H1 (cell line): ENCODE data around the gene GAK. TPM values are rescaled to one million over a fixed set of nuclear protein-coding genes. Genes with fewer than 3 reads are reported as not detected.

Source experiments
- CTCF ChIA-PET: fragments of 300-600 bp; sonication (Branson Sonifier 250); formaldehyde crosslinking; loops from one replicate; lab custom pipeline; 2021; ENCODE audit not compliant: partially characterized antibody; lab: Charles Lee
- POLR2A ChIA-PET: fragments of 300-600 bp; sonication (Branson Sonifier 250); formaldehyde crosslinking; loops from one replicate; lab custom pipeline; 2021; ENCODE audit warnings: inconsistent platforms; ENCODE audit not compliant: partially characterized antibody; lab: Charles Lee
- DNase-seq, 2 experiments: peaks; one replicate each; pipeline versions ENCODE4 v3.0.0 to v3.0.0-alpha.2; 2010 to 2022; ENCODE audit warnings: low spot score in 2 of 2, low read depth in 1 of 2, mixed read lengths in 1 of 2
- FAIRE-seq: peaks from 2 replicates; lab custom pipeline; 2011; peaks lifted over from hg19 to GRCh38; lab: Jason Lieb, UNC
- H2AFZ ChIP-seq: 2 replicates; pipeline ENCODE4 v1.8.1; 2012; ENCODE audit warnings: low read length, inconsistent platforms
- H2AK5ac ChIP-seq: 2 replicates; pipeline ENCODE4 v1.6.1; 2013; ENCODE audit warnings: low read depth, low read length
- H2BK120ac ChIP-seq: replicated peaks from 2 replicates; pipeline ENCODE3; 2013; ENCODE audit warnings: low read depth, low read length, inconsistent platforms
- H2BK12ac ChIP-seq: 2 replicates; pipeline ENCODE4 v1.6.1; 2013; ENCODE audit warnings: low read depth, low read length
- H2BK15ac ChIP-seq: 2 replicates; pipeline ENCODE4 v1.6.1; 2013; ENCODE audit warnings: low read length
- H2BK20ac ChIP-seq: 2 replicates; pipeline ENCODE4 v1.6.1; 2013; ENCODE audit warnings: low read length
- H2BK5ac ChIP-seq: 2 replicates; pipeline ENCODE4 v1.6.1; 2013; ENCODE audit warnings: low read depth, low read length
- H3K14ac ChIP-seq: 2 replicates; pipeline ENCODE4 v1.6.1; 2013; ENCODE audit warnings: inconsistent platforms; ENCODE audit not compliant: insufficient read length
- H3K18ac ChIP-seq: 2 replicates; pipeline ENCODE4 v1.6.1; 2013; ENCODE audit warnings: low read length; ENCODE audit errors: extremely low read depth
- H3K23ac ChIP-seq: 2 replicates; pipeline ENCODE4 v1.6.1; 2013; ENCODE audit warnings: inconsistent platforms; ENCODE audit not compliant: insufficient read length
- H3K23me2 ChIP-seq: 2 replicates; pipeline ENCODE4 v1.6.1; 2013; ENCODE audit warnings: low read depth, low read length
- H3K27ac ChIP-seq: 2 replicates; pipeline ENCODE4 v1.6.1; 2011; ENCODE audit warnings: low read depth, low read length, inconsistent platforms
- H3K27me3 ChIP-seq, 4 experiments: replicated peaks in 1 of 4; 1 replicate in 1 of 4; 2 replicates in 3 of 4; pipeline versions ENCODE4 v1.6.1 to v1.8.1; 2011 to 2013; ENCODE audit warnings: low read length in 3 of 4, mild to moderate bottlenecking in 3 of 4, inconsistent platforms in 2 of 4, mixed read lengths in 2 of 4, moderate library complexity in 1 of 4; ENCODE audit not compliant: control insufficient read depth in 3 of 4, insufficient read depth in 3 of 4; ENCODE audit errors: extremely low read depth in 1 of 4
- H3K36me3 ChIP-seq, 4 experiments: 2 replicates each; pipeline versions ENCODE4 v1.6.1 to v1.8.1; 2011 to 2013; ENCODE audit warnings: mild to moderate bottlenecking in 4 of 4, low read length in 3 of 4, moderate library complexity in 2 of 4, control low read depth in 1 of 4, inconsistent platforms in 1 of 4; ENCODE audit not compliant: insufficient read depth in 4 of 4, control insufficient read depth in 2 of 4
- H3K4ac ChIP-seq: replicated peaks from 2 replicates; pipeline ENCODE3; 2013; ENCODE audit warnings: low read length, low read depth, mixed read lengths, inconsistent platforms; ENCODE audit not compliant: insufficient read length
- H3K4me1 ChIP-seq, 4 experiments: replicated peaks in 1 of 4; 1 replicate in 1 of 4; 2 replicates in 3 of 4; pipeline versions ENCODE4 v1.6.1 to v1.8.1; 2011 to 2013; ENCODE audit warnings: low read length in 3 of 4, inconsistent platforms in 2 of 4, mixed read lengths in 1 of 4; ENCODE audit not compliant: insufficient read depth in 4 of 4, control insufficient read depth in 3 of 4
- H3K4me2 ChIP-seq, 2 experiments: 2 replicates each; pipeline versions ENCODE4 v1.6.1 to v1.8.1; 2011 to 2013; ENCODE audit warnings: low read depth in 2 of 2, low read length in 2 of 2, control low read depth in 1 of 2, inconsistent platforms in 1 of 2, mild to moderate bottlenecking in 1 of 2; ENCODE audit not compliant: insufficient read depth in 1 of 2
- H3K4me3 ChIP-seq, 4 experiments: fragments of 200-600, 300-600 bp in 1 of 4; sonication (generic), shearing (Covaris generic), sonication (Bioruptor Twin) in 1 of 4; 2 replicates each; pipeline versions ENCODE4 v1.5.1 to v1.8.1; 2011 to 2016; ENCODE audit warnings: low read length in 4 of 4, low read depth in 3 of 4, control low read depth in 2 of 4, inconsistent platforms in 2 of 4, mild to moderate bottlenecking in 2 of 4, mixed read lengths in 1 of 4, moderate library complexity in 1 of 4; ENCODE audit not compliant: insufficient read depth in 2 of 4; ENCODE audit errors: extremely low read depth in 1 of 4
- H3K56ac ChIP-seq: replicated peaks from 2 replicates; pipeline ENCODE3; 2013; ENCODE audit warnings: low read depth, mild to moderate bottlenecking, mixed read lengths, low read length, inconsistent platforms; ENCODE audit not compliant: insufficient read length
- H3K79me1 ChIP-seq: 2 replicates; pipeline ENCODE4 v1.6.1; 2013; ENCODE audit warnings: low read depth, low read length, control low read depth
- H3K79me2 ChIP-seq, 2 experiments: 2 replicates each; pipeline versions ENCODE4 v1.6.1 to v1.8.1; 2012 to 2013; ENCODE audit warnings: low read length in 2 of 2, mild to moderate bottlenecking in 2 of 2, inconsistent platforms in 1 of 2; ENCODE audit not compliant: insufficient read depth in 2 of 2, control insufficient read depth in 1 of 2
- H3K9ac ChIP-seq, 4 experiments: replicated peaks in 1 of 4; 1 replicate in 1 of 4; 2 replicates in 3 of 4; pipeline versions ENCODE4 v1.6.1 to v1.8.1; 2011 to 2013; ENCODE audit warnings: low read depth in 3 of 4, low read length in 3 of 4, control low read depth in 2 of 4, mild to moderate bottlenecking in 2 of 4, moderate library complexity in 2 of 4, inconsistent platforms in 1 of 4; ENCODE audit errors: extremely low read depth in 1 of 4
- H3K9me3 ChIP-seq, 2 experiments: 2 replicates each; pipeline versions ENCODE4 v1.6.1 to v1.8.1; 2012 to 2013; ENCODE audit warnings: mild to moderate bottlenecking in 2 of 2, moderate library complexity in 2 of 2, control low read depth in 1 of 2, inconsistent platforms in 1 of 2, low read depth in 1 of 2, low read length in 1 of 2, mixed read lengths in 1 of 2; ENCODE audit not compliant: insufficient read depth in 2 of 2
- H4K20me1 ChIP-seq, 2 experiments: replicated peaks in 1 of 2; 2 replicates each; pipeline versions ENCODE3 to v1.8.1; 2011 to 2013; ENCODE audit warnings: inconsistent platforms in 2 of 2, low read length in 2 of 2, mild to moderate bottlenecking in 1 of 2; ENCODE audit not compliant: insufficient read depth in 2 of 2, control insufficient read depth in 1 of 2
- H4K5ac ChIP-seq: 2 replicates; pipeline ENCODE4 v1.6.1; 2013; ENCODE audit warnings: low read length, low read depth, mixed read lengths, inconsistent platforms; ENCODE audit not compliant: insufficient read length
- H4K8ac ChIP-seq: 2 replicates; pipeline ENCODE4 v1.8.0; 2013; ENCODE audit warnings: mild to moderate bottlenecking, moderate library complexity, low read length, inconsistent platforms; ENCODE audit not compliant: insufficient read depth; ENCODE audit errors: extremely low read depth
- H4K91ac ChIP-seq: replicated peaks from 2 replicates; pipeline ENCODE3; 2013; ENCODE audit warnings: low read length, mixed read lengths, inconsistent platforms; ENCODE audit not compliant: insufficient read length
- BACH1 ChIP-seq: IDR thresholded peaks from 2 replicates; pipeline ENCODE4 v1.6.1; 2012; ENCODE audit warnings: low read length, improper control_type of control experiment
- CEBPB ChIP-seq: IDR thresholded peaks from 2 replicates; pipeline ENCODE4 v1.6.1; 2012; ENCODE audit warnings: low read depth, low read length
- CTBP2 ChIP-seq: IDR thresholded peaks from 2 replicates; pipeline ENCODE4 v1.7.0; 2011; ENCODE audit warnings: borderline replicate concordance, mild to moderate bottlenecking, moderate library complexity, mixed read lengths, low read length; ENCODE audit not compliant: insufficient read depth, insufficient read length
- FOSL1 ChIP-seq: IDR thresholded peaks from 2 replicates; pipeline ENCODE4 v1.6.1; 2011; ENCODE audit warnings: mild to moderate bottlenecking, low read depth, low read length, moderate library complexity; ENCODE audit not compliant: insufficient read depth
- GABPA ChIP-seq: IDR thresholded peaks from 2 replicates; pipeline ENCODE4 v1.6.1; 2011; ENCODE audit warnings: mild to moderate bottlenecking, low read length, moderate library complexity, borderline replicate concordance; ENCODE audit not compliant: insufficient read depth
- HDAC2 ChIP-seq, 2 experiments: fragments of 300-600 bp in 1 of 2; sonication (generic) in 1 of 2; IDR thresholded peaks; 2 replicates each; pipeline ENCODE4 v1.6.1; 2011 to 2012; ENCODE audit warnings: low read depth in 2 of 2, low read length in 2 of 2, mild to moderate bottlenecking in 2 of 2, moderate library complexity in 2 of 2, borderline replicate concordance in 1 of 2, inconsistent platforms in 1 of 2
- HDAC6 ChIP-seq: IDR thresholded peaks from one replicate; pipeline ENCODE4 v1.7.1; 2012; ENCODE audit warnings: low read depth, mild to moderate bottlenecking, inconsistent platforms, low read length, moderate library complexity
- POLR2AphosphoS5 ChIP-seq: IDR thresholded peaks from 2 replicates; pipeline ENCODE4 v1.6.1; 2011; ENCODE audit warnings: low read depth, low read length
- RFX5 ChIP-seq: IDR thresholded peaks from 2 replicates; pipeline ENCODE4 v1.6.1; 2011; ENCODE audit warnings: low read depth, low read length, improper control_type of control experiment, borderline replicate concordance
- SRF ChIP-seq: IDR thresholded peaks from 2 replicates; pipeline ENCODE4 v1.6.1; 2011; ENCODE audit warnings: mild to moderate bottlenecking, low read depth, low read length, moderate library complexity
- TAF1 ChIP-seq: IDR thresholded peaks from 2 replicates; pipeline ENCODE4 v1.6.1; 2011; ENCODE audit warnings: mild to moderate bottlenecking, low read depth, low read length
- TBP ChIP-seq: IDR thresholded peaks from 2 replicates; pipeline ENCODE4 v1.6.1; 2011; ENCODE audit warnings: low read depth, low read length, improper control_type of control experiment
- ZNF274 ChIP-seq: IDR thresholded peaks from 2 replicates; pipeline ENCODE4 v1.7.0; 2012; ENCODE audit warnings: low read length, borderline replicate concordance; ENCODE audit errors: extremely low read depth
- WGBS, 2 experiments: shearing (Covaris generic) in 1 of 2; methylation state at CpG; one replicate each; pipeline versions ENCODE4 v1.1.6 to v1.1.7; 2013 to 2015; ENCODE audit warnings: low lambda C conversion rate in 2 of 2, mixed read lengths in 2 of 2, inconsistent platforms in 1 of 2, low coverage in 1 of 2, missing lambda C conversion rate in 1 of 2; ENCODE audit not compliant: insufficient replicate concordance in 2 of 2, insufficient coverage in 1 of 2, insufficient read length in 1 of 2; ENCODE audit errors: extremely low coverage in 1 of 2, missing lambda C conversion rate in 1 of 2; 5-methylcytosine and 5-hydroxymethylcytosine counted together
- polyA plus RNA-seq, 7 experiments: library from polyadenylated mRNA; depleted of rRNA in 3 of 7; stranded (reverse) in 5 of 7; unstranded in 2 of 7; fragments of >200 nt in 5 of 7; fragments of 200-250 nt in 2 of 7; gene quantifications; 1 replicate in 5 of 7; 2 replicates in 1 of 7; 4 replicates in 1 of 7; pipeline versions ENCODE4 v1.2.1 to v1.2.3, GENCODE V29; 2011 to 2013; ENCODE audit warnings: missing spikeins in 2 of 7, mixed read lengths in 2 of 7
- total RNA-seq: library from RNA; stranded (reverse); fragmentation: NEBNext Ultra II Directional; extraction: Animal tissue kit (Norgen Biotek cat#: 25700); gene quantifications from 2 replicates; pipeline ENCODE4 v1.2.1, GENCODE V29; 2021

The GAK gene
- total and polyA plus RNA-seq, 2 of the 8 experiments (the other 6 are each of a cell fraction or from before 2014, with no cell fraction given): 31.5 to 70.8 TPM

- Histone ChIP-seq H3K4me1 (no peaks in the 10 kb centered on the region), H3K14ac (no peak overlapping the region), H2AK5ac (no peak overlapping the region), H4K91ac (no peak overlapping the region), H4K20me1 (peaks cover 1 to 14% of the 10 kb centered on the region in 2 experiments), H3K23me2 (peaks cover 3% of the 10 kb centered on the region; the same call in 1 of the 2 replicates), H3K4ac (no peak overlapping the region), H3K27ac (no peak overlapping the region), H3K4me3 (no peak overlapping the region), H3K9ac (no peak overlapping the region), H3K9me3 (peaks cover 0 to 8% of the 10 kb centered on the region in 2 experiments; a peak in 1 of 4 replicates), H3K4me2 (no peak overlapping the region), H2BK15ac (no peak overlapping the region), H2AFZ (no peak overlapping the region), H2BK5ac (no peak overlapping the region), H3K27me3 (no peaks in the 10 kb centered on the region), H3K23ac (no peak overlapping the region), H3K79me1 (peaks cover 3% of the 10 kb centered on the region), H4K5ac (no peak overlapping the region), H3K56ac (no peak overlapping the region), H2BK20ac (no peak overlapping the region), H3K18ac (no peak overlapping the region), H3K79me2 (no peaks in the 10 kb centered on the region), H2BK120ac (no peak overlapping the region), H2BK12ac (no peak overlapping the region), H4K8ac (no peak overlapping the region), H3K36me3 (peaks cover 0 to 37% (median 19%) of the 10 kb centered on the region in 4 experiments; a peak in 4 of 8 replicates)
- FAIRE-seq: no peak
- WGBS, 2 experiments: 96% methylated on average over 31 of the region's 43 CpGs; no CpG with 5 or more reads in 1 of the 2 experiments
- CTCF ChIA-PET: interaction anchor here (0.7 to 2.1 kb wide), 7 partner anchors 11 to 821 kb away, joined by 3 to 6 read pairs (median 4); no protein-coding TSS in a partner anchor
- no peak for DNase-seq
- POLR2A ChIA-PET: interaction anchor here (0.5 to 1.1 kb wide), 3 partner anchors 23 to 142 kb away, joined by 3 read pairs; no protein-coding TSS in a partner anchor
- TF ChIP-seq RFX5 (no peak), SRF (no peak), TAF1 (no peak), GABPA (no peak), HDAC2 (IDR thresholded peaks at IDR 0.05; ENCODE audit: borderline replicate concordance in 1 of 2, low read depth in 2 of 2, low read length in 2 of 2) (no peak), BACH1 (no peak), FOSL1 (no peak), CTBP2 (no peak), CEBPB (no peak), TBP (no peak), ZNF274 (no peak), HDAC6 (no peak), POLR2AphosphoS5 (no peak)
These were observed 59.7 kb downstream of the GAK start for GRCh38 chr4:872241-872981.
